OCI-M2 (cell line): Measurements from ENCODE around the gene CHD5.

ENCODE experiments used
- DNase-seq: peaks from one replicate; lab custom pipeline; 2025; ENCODE audit not compliant: unreplicated experiment; lab: John Stamatoyannopoulos, UW

CHD5 gene

GRCh38 chr1:6134206-6134605 lies 45.9 kb downstream of the CHD5 start:
- no peak for DNase-seq

GRCh38 chr1:6133146-6133895 lies 46.8 kb downstream of the CHD5 start:
- DNase-seq, result no peak

- no peak for DNase-seq
Observed at GRCh38 chr1:6131561-6131960, 48.6 kb downstream of the CHD5 start.

- no peak for DNase-seq
Observed at GRCh38 chr1:6130596-6130995, 49.5 kb downstream of the CHD5 start.

GRCh38 chr1:6130036-6130435 lies 50.1 kb downstream of the CHD5 start:
- DNase-seq, result no peak

GRCh38 chr1:6129313-6129712 lies 50.8 kb downstream of the CHD5 start:
- DNase-seq, result no peak

GRCh38 chr1:6128276-6129081 lies 51.6 kb downstream of the CHD5 start:
- no peak for DNase-seq

- no peak for DNase-seq
Observed at GRCh38 chr1:6127587-6128163, 52.4 kb downstream of the CHD5 start.

GRCh38 chr1:6126521-6127067 lies 53.5 kb downstream of the CHD5 start:
- DNase-seq, result no peak

- no peak for DNase-seq
Observed at GRCh38 chr1:6126028-6126427, 54.1 kb downstream of the CHD5 start.

GRCh38 chr1:6125366-6125765 lies 54.8 kb downstream of the CHD5 start:
- no peak for DNase-seq

GRCh38 chr1:6124746-6125365 lies 55.3 kb downstream of the CHD5 start:
- no peak for DNase-seq

- DNase-seq, result no peak
Observed at GRCh38 chr1:6124341-6124740, 55.8 kb downstream of the CHD5 start.

GRCh38 chr1:6123816-6124215 lies 56.3 kb downstream of the CHD5 start:
- DNase-seq, result no peak

- no peak for DNase-seq
Observed at GRCh38 chr1:6123083-6123482, 57.0 kb downstream of the CHD5 start.

- DNase-seq, result no peak
Observed at GRCh38 chr1:6121651-6122370, 58.3 kb downstream of the CHD5 start.

- DNase-seq, result no peak
Observed at GRCh38 chr1:6121021-6121421, 59.1 kb downstream of the CHD5 start.

GRCh38 chr1:6118415-6118814 lies 61.7 kb downstream of the CHD5 start:
- DNase-seq, result no peak

GRCh38 chr1:6117624-6118023 lies 62.5 kb downstream of the CHD5 start:
- no peak for DNase-seq

- no peak for DNase-seq
Observed at GRCh38 chr1:6117064-6117463, 63.1 kb downstream of the CHD5 start.

GRCh38 chr1:6116137-6116536 lies 64.0 kb downstream of the CHD5 start:
- no peak for DNase-seq
